Activated T-cell treated with anti-CD3 and anti-CD28 coated beads, Interleukin-2, amount 50 U/mL, for 4 hours (primary cell): ENCODE measurements around the gene CNTFR. TPM values are rescaled to one million over a fixed set of nuclear protein-coding genes. Genes with fewer than 3 reads are reported as not detected.

ENCODE experiments used
- ATAC-seq, 2 donors: fragments of 200-7000 bp; cut with Tn5 transposase; one replicate each; pipeline ENCODE4 v1.10.0; 2021
- DNase-seq: peaks from one replicate; pipeline ENCODE4 v3.0.0-alpha.2; 2020
- H3K27me3 Mint-ChIP-seq: one replicate; pipeline ENCODE4 v1.8.0; 2021; ENCODE audit warnings: low read depth, mixed read lengths
- H3K36me3 Mint-ChIP-seq: one replicate; pipeline ENCODE4 v1.8.0; 2022; ENCODE audit warnings: mixed read lengths; ENCODE audit not compliant: insufficient read depth
- H3K4me1 Mint-ChIP-seq: one replicate; pipeline ENCODE4 v1.8.0; 2021; ENCODE audit warnings: low read depth, mixed read lengths
- H3K4me3 Mint-ChIP-seq: one replicate; pipeline ENCODE4 v1.8.0; 2021; ENCODE audit warnings: mild to moderate bottlenecking, moderate library complexity, mixed read lengths
- H3K9me3 Mint-ChIP-seq: one replicate; pipeline ENCODE4 v1.8.0; 2021; ENCODE audit warnings: mixed read lengths
- total RNA-seq, 3 donors: library from RNA; stranded (reverse); gene quantifications; one replicate each; pipeline ENCODE4 v1.2.1, GENCODE V29; 2021

Gene CNTFR
- total RNA-seq, 3 donors from 2014 or later: 0.18 TPM; not detected in 2

GRCh38 chr9:34587271-34587670 lies 2.3 kb downstream of the CNTFR start:
- Mint-ChIP-seq H3K36me3 (no peaks in the 10 kb centered on the region), H3K9me3 (no peaks in the 10 kb centered on the region)
- peak in 1 of 2 donors; percentile 16 for ATAC-seq

GRCh38 chr9:34585946-34586669 lies 3.4 kb downstream of the CNTFR start:
- H3K36me3 Mint-ChIP-seq: no peaks in the 10 kb centered on the region
- ATAC-seq: no peak
- H3K9me3 Mint-ChIP-seq: no peaks in the 10 kb centered on the region
- no peak for DNase-seq
- peaks cover 83% of the 10 kb centered on the region for H3K27me3 Mint-ChIP-seq
- H3K4me1 Mint-ChIP-seq: peaks cover 20% of the 10 kb centered on the region
- no peak overlapping the region for H3K4me3 Mint-ChIP-seq

More at GRCh38 chr9:34587271-34587670, 2.3 kb downstream of the CNTFR start:
- Mint-ChIP-seq H3K4me3 (no peak overlapping the region), H3K4me1 (peaks cover 26% of the 10 kb centered on the region), H3K27me3 (peaks cover 86% of the 10 kb centered on the region)
- no peak for DNase-seq

GRCh38 chr9:34584970-34585369 lies 4.6 kb downstream of the CNTFR start:
- Mint-ChIP-seq H3K36me3 (no peaks in the 10 kb centered on the region), H3K27me3 (peaks cover 83% of the 10 kb centered on the region), H3K4me1 (peaks cover 11% of the 10 kb centered on the region), H3K4me3 (no peak overlapping the region), H3K9me3 (no peaks in the 10 kb centered on the region)
- no peak for DNase-seq
- ATAC-seq: no peak

GRCh38 chr9:34582787-34583186 lies 6.7 kb downstream of the CNTFR start:
- no peaks in the 10 kb centered on the region for H3K9me3 Mint-ChIP-seq
- DNase-seq: no peak
- peaks cover 2% of the 10 kb centered on the region for H3K4me1 Mint-ChIP-seq
- no peak for ATAC-seq
- no peaks in the 10 kb centered on the region for H3K36me3 Mint-ChIP-seq
- H3K4me3 Mint-ChIP-seq: no peak overlapping the region
- H3K27me3 Mint-ChIP-seq: peaks cover 81% of the 10 kb centered on the region

- no peak for DNase-seq
- Mint-ChIP-seq H3K27me3 (peaks cover 80% of the 10 kb centered on the region), H3K9me3 (no peaks in the 10 kb centered on the region), H3K4me3 (no peak overlapping the region), H3K4me1 (peaks cover 6% of the 10 kb centered on the region), H3K36me3 (no peaks in the 10 kb centered on the region)
- ATAC-seq: no peak
Observed at GRCh38 chr9:34581318-34581717, 8.2 kb downstream of the CNTFR start.

GRCh38 chr9:34580358-34580757 lies 9.2 kb downstream of the CNTFR start:
- H3K27me3 Mint-ChIP-seq: peaks cover 78% of the 10 kb centered on the region
- H3K4me1 Mint-ChIP-seq: peaks cover 6% of the 10 kb centered on the region
- no peak overlapping the region for H3K4me3 Mint-ChIP-seq
- H3K9me3 Mint-ChIP-seq: no peaks in the 10 kb centered on the region
- DNase-seq: no peak
- H3K36me3 Mint-ChIP-seq: no peaks in the 10 kb centered on the region
- ATAC-seq: no peak

- peaks cover 77% of the 10 kb centered on the region for H3K27me3 Mint-ChIP-seq
Observed at GRCh38 chr9:34579808-34580163, 9.7 kb downstream of the CNTFR start.

GRCh38 chr9:34579104-34579807 lies 10.3 kb downstream of the CNTFR start:
- ATAC-seq (no peak), DNase-seq (no peak)
- Mint-ChIP-seq H3K4me3 (peak overlapping the region; percentile 50), H3K36me3 (no peaks in the 10 kb centered on the region), H3K9me3 (no peaks in the 10 kb centered on the region), H3K27me3 (peaks cover 75% of the 10 kb centered on the region), H3K4me1 (peaks cover 6% of the 10 kb centered on the region)

More at GRCh38 chr9:34579808-34580163, 9.7 kb downstream of the CNTFR start:
- Mint-ChIP-seq H3K9me3 (no peaks in the 10 kb centered on the region), H3K4me3 (no peak overlapping the region), H3K4me1 (peaks cover 6% of the 10 kb centered on the region), H3K36me3 (no peaks in the 10 kb centered on the region)
- ATAC-seq (no peak), DNase-seq (no peak)

- peaks cover 74% of the 10 kb centered on the region for H3K27me3 Mint-ChIP-seq
- H3K4me1 Mint-ChIP-seq: peaks cover 6% of the 10 kb centered on the region
- no peaks in the 10 kb centered on the region for H3K36me3 Mint-ChIP-seq
- H3K9me3 Mint-ChIP-seq: no peaks in the 10 kb centered on the region
- peak; percentile 65 to 70 for ATAC-seq
- DNase-seq: no peak
- peak overlapping the region; percentile 50 for H3K4me3 Mint-ChIP-seq
Observed at GRCh38 chr9:34578241-34579103, 11.1 kb downstream of the CNTFR start.

GRCh38 chr9:34577400-34578240 lies 11.9 kb downstream of the CNTFR start:
- peak; percentile 29 to 33 for ATAC-seq
- Mint-ChIP-seq H3K9me3 (no peaks in the 10 kb centered on the region), H3K27me3 (peaks cover 68% of the 10 kb centered on the region), H3K4me3 (peak overlapping the region; percentile 65), H3K4me1 (peaks cover 6% of the 10 kb centered on the region), H3K36me3 (no peaks in the 10 kb centered on the region)
- DNase-seq: no peak

- no peaks in the 10 kb centered on the region for H3K36me3 Mint-ChIP-seq
- H3K9me3 Mint-ChIP-seq: no peaks in the 10 kb centered on the region
- peaks cover 6% of the 10 kb centered on the region for H3K4me1 Mint-ChIP-seq
- ATAC-seq (no peak), DNase-seq (no peak)
- H3K27me3 Mint-ChIP-seq: peaks cover 67% of the 10 kb centered on the region
- peak overlapping the region; percentile 65 for H3K4me3 Mint-ChIP-seq
Observed at GRCh38 chr9:34576597-34577399, 12.7 kb downstream of the CNTFR start.

GRCh38 chr9:34575862-34576596 lies 13.5 kb downstream of the CNTFR start:
- H3K27me3 Mint-ChIP-seq: peaks cover 63% of the 10 kb centered on the region

More at GRCh38 chr9:34575862-34576596, 13.5 kb downstream of the CNTFR start:
- Mint-ChIP-seq H3K36me3 (no peaks in the 10 kb centered on the region), H3K4me3 (no peak overlapping the region), H3K4me1 (peaks cover 6% of the 10 kb centered on the region), H3K9me3 (no peaks in the 10 kb centered on the region)
- no peak for ATAC-seq
- no peak for DNase-seq
